HUDEP-2 (cell line): ENCODE measurements around the gene UTP14C.
"Not testable (repeated sequence)": the region's sequence is repeated elsewhere in the genome, so short reads cannot be mapped to it uniquely, and the experiment has no call there.

Experiments
- DNase-seq, 76 experiments: peaks; one replicate each; lab custom pipeline; 2025; ENCODE audit not compliant: unreplicated experiment in 76 of 76; lab: John Stamatoyannopoulos, UW

The UTP14C gene

DNA sequence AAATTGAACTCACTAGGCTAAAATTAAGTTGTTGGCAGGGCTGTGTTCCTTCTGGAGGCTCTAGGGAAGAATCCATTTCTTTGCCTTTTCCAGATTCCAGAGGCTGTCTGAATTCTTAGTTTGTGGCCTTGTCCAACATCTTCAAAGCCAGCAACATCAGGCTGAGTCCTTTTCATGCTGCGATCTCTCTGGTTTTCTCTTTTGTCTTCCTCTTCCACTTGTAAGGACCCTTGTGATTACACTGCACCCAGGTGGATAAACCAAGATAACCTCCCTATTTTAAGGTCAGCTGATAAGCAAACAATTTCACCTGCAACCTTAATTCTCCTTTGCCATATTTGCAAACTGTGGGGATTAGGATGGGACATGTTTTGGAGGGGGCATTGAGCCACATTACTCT, 11.5 kb downstream of the UTP14C start:
- DNase-seq = no peak

DNA sequence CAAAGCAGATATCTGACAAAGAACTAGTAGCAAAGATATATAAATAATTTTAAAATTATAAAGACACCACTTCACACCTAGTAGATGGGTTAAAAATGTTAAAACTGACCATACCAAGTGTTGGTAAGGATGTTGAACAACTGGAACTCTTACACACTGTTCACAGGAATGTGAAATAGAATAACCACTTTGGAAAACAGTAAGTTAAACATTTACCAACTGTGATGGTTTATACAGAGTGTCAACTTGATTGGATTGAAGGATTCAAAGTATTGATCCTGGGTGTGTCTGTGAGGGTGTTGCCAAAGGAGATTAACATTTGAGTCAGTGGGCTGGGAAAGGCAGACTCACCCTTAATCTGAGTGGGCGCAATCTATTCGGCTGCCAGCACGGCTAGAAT, 19.2 kb downstream of the UTP14C start:
- no peak for DNase-seq

DNA sequence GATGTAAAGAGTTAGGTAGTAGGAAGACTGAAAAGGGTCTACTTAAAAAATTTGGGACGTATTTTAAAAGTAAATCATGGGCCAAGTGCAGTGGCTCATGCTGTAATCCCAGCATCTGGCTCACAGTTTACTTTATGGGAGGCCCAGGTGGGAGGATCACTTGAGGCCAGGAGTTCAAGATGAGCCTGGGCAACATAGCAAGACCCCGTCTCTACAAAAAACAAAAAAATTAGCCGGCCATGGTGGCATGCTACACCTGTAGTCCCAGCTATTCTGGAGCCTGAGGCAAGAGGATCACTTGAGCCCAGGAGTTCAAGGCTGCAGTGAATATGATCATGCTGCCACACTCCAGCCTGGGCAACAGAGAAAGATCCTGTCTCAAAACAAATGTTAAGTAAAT, 23.0 kb downstream of the UTP14C start:
- no peak for DNase-seq

DNA sequence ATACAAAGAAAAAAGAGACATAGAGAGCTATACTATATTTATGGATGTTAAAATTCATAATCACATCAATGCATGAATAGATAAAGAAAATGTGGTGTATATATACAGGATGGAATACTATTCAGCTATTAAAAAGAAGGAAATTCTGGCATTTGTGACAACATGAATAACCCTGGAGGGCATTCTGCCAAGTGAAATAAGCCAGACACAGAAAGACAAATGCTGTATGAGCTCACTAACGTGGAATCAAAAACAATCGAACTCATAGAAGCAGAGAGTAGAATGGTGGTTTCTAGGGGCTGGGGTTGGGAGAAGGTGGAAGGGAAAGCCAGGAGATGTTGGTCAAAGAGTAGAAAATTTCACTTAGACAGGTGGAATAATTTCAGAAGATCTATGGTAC, 24.0 kb downstream of the UTP14C start:
- no peak for DNase-seq

DNA sequence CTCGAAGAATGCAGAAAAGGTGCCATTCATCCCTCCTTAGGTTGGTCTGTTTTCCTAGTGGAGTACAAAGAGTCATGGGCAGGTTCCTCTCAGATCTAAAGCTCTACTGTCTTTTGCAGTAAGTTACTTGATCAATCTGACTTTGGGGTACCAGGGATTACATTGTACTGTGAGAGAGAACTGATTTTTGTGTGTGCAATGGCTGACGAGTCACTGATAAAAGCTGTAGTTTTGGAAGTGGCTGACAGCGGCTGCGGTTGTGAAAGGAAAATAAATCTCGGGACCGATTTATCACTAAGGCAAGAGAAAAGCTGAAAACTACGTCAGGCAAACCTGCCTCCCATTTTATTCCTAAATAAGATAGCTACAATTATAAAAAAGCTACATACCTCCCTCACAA, 26.9 kb downstream of the UTP14C start:
- DNase-seq = no peak

DNA sequence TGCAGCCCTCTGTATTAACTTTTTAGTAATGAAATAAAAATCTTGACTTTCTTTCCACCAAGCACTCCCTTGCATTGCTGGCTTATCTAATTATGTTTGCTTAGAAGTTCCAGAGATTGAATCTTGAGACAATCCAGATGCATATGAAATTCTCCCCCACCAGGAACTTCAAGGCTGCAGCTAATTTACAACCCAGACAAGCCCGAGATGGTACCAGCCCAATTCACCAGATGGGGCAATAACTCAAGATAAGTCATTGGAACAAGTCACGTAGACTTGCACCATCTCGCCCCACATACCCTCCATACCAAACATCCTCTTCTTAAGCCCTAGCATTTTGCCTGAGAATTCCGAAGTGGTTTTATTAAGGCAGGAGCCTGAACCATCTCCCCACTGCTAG, 29.0 kb downstream of the UTP14C start:
- no peak for DNase-seq

DNA sequence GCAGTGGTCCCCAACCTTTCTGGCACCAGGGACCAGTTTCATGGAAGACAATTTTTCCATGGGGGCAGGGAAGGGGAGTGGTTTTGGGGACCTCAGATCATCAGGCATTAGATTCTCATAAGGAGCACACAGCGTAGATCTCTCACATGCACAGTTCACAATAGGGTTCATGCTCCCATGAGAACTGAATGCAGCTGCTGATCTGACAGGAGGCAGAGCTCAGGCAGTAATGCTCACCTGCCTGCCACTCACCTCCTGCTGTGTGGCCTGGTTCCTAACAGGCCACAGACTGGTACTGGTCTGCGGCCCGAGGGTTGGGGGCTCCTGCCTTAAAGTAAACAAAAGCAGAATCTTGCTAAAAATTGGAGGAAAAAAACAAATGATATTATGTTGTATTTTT, 36.6 kb downstream of the UTP14C start:
- not testable (repeated sequence) for DNase-seq

DNA sequence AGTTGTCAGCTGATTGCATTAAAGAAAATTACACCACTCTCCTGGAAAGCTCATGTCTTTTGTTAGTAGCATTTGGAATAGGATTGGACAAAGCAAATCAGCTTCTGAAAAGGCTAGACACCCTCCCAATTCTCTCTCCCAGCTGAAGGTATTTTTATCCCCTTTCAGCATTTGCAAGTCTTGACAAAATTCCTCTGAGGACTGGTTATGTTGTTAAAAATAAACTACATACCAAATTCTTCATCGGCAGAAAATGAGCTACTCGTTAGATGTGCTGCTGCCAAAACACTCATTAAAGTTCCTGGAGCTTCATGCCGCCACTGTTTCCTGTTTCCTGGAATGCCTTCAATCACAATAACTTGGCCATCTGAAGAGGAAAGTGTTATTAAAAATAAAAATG, 37.1 kb downstream of the UTP14C start:
- no peak for DNase-seq

DNA sequence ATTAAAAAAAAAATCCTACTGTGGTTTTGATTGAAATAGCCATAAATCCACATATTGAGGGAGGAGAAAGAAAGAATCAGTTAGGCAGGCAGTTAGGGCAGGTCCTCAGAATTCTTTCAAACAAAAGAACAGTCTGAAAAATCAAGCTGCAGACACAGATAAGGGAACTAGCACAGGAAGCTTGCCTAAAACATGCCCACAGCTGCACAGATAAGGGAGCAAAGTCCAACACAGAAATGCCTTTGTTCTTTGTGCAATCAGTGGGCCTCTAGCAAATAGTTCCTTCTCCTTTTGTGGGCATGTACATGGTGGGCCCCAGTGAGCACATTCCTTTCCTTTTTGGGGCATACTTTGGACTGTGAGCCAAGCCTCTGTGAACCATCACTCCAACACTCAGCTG, 42.7 kb downstream of the UTP14C start:
- no peak for DNase-seq

DNA sequence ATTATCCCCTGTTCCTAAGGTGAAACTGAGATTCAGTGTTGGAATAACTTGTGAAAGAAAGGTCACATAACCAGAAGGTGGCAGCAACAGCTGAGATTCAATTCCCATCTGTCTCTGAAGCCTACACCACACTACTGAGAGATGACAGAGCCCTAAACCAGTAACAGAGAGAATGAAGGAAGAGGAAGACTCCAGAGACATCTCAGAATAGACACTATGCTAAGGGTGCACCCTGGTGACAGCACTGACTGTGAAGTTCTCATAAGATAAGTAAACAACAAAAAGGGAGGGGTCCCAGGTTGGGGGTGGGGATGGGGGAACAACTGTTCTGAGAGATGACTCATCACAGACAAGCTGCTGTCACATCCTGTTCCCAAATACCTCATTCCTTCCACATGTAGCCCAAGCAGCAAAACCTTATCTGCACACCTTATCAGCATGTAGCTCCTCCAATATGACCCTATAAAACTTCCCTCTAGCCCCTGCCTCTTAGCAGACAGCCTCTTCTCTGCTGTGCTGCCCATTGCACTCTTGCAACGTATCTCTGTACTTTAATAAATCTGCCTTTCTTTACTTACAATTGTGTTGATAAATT, 46.5 kb downstream of the UTP14C start:
- peak in 22 of 76 experiments; percentile 4 to 55 (median 34) for DNase-seq
